ENCODE results near the gene ABCA7.

ABCA7 gene

GRCh38 chr19:1088416-1089010, 48.6 kb downstream of the ABCA7 start:
- no peak for DNase-seq (ENCODE audit: low read depth in 2 of 2)

- DNase-seq (ENCODE audit: low read depth in 2 of 2) = no peak
Observed at GRCh38 chr19:1089126-1089771, 49.3 kb downstream of the ABCA7 start.

GRCh38 chr19:1089891-1090290, 50.0 kb downstream of the ABCA7 start:
- DNase-seq (ENCODE audit: low read depth in 2 of 2) = no peak

DNA sequence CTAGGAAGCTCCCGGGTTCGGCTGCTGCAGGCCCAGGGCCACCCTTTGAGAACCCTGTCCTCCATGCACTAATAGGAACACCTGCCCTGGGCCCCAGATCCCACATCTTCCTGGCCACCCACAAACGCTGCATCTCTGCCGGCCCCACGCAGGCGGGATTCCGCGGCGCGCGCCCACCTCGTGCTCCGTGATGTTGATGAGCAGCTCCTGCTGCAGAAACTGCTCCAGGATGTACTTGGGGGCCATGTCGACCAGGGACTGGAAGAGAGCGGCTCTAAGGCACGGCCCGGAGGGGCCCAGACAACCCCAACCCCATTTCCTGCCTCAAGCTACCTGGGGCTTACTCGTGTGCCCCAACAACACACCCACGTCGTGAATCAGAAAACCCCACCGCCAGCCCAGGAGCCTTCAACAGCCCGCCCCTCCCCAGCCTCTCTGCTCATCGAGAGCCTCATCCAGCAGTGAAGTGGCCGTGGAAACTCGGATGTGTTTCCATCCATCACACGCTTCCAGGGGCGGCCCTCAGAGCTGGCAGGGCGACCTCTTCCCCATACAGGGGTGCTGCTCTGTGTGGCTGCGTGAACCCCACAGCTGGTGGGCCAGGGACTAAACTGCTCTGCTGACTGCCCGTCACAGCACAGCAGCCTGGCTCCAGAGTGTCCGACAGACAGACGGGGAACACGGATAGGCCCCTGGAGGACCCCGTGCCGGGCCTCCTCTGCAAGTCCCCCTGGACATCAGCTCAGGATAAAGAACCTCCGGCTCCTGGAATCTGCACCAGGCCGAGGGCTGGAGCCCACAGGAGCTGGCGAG, 51.0 kb downstream of the ABCA7 start:
- DNase-seq (ENCODE audit: low read depth in 2 of 2) = no peak

DNA sequence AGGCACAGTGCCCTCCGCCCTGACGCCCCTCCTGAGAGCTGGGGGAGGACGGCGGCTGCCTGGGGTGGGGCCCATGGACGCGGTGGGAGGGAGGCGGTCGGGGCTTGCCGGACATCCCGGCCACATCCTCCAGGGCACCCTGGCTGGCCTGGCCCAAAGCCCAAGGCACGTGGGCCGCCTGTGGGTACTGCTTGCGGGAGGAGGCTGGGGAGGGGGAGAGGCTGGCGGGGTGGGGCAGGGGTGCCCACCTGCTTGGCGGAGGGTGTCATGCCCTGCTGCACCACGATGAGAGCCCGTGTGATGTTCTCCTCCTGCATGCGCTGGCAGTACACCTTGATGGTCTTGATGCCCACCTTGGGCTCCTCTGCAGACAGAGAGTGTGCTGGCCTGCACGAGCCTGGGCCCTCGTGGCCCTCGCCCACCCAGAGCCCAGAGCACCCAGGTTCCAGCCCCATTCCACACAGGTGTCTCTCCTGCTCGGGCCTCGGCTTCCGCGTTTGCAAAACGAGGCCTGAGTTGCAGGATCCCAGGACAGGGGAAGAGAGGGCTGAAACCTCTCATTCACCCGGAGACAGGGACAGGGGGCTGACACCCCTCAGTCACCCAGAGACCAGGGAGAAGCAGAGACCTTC, 51.8 kb downstream of the ABCA7 start:
- DNase-seq (ENCODE audit: low read depth in 2 of 2) = no peak

- no peak for DNase-seq (ENCODE audit: low read depth in 2 of 2)
Observed at GRCh38 chr19:1093330-1093729, 53.4 kb downstream of the ABCA7 start.

DNA sequence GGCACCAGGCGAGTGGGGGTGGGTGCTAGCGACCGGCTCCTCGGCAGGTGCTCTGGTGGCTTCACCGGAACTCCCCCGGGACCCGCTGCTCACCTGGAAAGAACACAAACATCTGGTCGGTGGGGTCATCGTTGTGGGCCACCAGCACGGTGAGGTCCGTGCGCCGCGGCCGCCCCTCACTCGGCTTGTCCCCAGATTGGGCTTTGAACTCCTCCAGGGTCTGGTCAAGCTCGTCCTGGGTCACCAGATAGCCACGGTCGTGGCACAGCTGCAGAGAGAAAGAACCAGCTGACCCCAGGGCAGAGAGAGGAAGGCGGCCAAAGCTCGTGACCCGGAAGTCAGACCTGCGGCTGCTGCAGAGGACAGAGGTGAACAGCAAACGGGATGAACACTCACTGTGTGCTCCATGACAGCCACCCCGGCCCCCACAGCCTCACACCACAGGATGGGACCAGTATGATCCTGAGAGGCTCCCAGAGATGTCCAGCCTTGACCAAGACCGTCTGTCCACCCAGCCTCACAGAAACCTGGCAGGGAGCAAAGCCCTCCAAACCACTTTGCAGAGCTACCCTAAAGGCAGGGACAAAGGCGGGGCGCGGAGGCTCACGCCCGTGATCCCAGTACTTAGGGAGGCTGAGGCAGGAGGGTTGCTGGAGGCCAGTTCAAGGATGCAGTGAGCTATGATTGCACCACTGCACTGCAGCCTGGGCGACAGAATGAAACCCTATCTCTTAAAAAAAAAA, 54.1 kb downstream of the ABCA7 start:
- no peak for DNase-seq (ENCODE audit: low read depth in 2 of 2)

DNA sequence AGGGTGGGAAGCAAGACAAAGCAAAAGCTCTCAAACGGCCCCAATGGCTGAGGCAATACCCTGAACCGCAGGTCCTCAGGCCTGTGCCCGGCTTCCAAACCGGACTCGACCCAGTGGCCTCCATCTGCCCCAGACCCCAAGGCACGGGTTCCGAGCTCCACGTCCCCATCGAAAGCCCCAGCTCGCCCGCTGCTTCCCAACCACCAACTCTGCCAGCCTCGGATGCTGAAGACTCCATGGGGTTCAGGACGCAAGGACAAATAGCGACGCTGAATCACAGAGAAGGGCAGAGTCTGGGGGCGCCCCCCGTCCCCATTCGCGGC, 54.7 kb downstream of the ABCA7 start:
- no peak for DNase-seq (ENCODE audit: low read depth in 2 of 2)

DNA sequence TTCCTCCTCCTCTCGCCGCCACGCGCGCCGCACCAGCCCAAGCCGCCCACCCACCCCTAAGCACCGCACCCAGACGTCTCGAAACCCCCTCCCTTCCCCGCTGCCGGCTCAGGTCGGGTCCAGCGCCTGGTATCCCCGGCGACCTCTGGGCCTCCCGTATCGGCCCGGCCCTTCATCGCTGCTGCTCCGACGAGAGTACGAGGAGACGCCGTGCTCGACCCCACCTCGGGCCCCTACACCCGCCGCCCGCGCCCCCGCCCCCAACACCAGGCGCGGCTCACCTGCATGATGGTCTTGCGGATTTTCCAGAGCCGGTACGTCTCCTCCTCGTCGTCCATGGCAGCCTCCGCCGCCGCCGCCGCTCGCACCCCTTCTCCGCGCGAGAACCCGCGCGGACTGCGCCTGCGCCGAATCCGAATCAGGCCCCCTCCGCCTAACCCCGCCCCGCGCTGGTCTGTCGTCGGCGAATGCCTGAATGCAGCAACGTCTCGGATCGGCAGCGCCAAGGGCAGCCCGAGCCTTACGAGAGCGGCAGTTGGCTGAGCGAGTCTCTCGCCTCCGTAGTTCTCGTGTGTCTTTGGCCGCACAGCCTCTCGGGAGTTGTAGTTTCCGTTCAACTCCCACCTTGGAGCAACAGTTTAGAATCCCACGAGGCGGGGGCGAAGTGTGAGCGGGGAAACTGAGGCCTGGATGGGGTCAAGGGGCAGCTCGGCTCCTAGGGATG, 55.2 kb downstream of the ABCA7 start, which contains the start of gene POLR2E:
POLR2E (minus strand) TSS at position 398 of the 724 bp plus-strand sequence; CDS start at position 338, 60 bp downstream.
- peak; percentile 96 for DNase-seq (ENCODE audit: low read depth in 2 of 2)

GRCh38 chr19:1097810-1098176, 57.9 kb downstream of the ABCA7 start:
- no peak for DNase-seq (ENCODE audit: low read depth in 2 of 2)

DNA sequence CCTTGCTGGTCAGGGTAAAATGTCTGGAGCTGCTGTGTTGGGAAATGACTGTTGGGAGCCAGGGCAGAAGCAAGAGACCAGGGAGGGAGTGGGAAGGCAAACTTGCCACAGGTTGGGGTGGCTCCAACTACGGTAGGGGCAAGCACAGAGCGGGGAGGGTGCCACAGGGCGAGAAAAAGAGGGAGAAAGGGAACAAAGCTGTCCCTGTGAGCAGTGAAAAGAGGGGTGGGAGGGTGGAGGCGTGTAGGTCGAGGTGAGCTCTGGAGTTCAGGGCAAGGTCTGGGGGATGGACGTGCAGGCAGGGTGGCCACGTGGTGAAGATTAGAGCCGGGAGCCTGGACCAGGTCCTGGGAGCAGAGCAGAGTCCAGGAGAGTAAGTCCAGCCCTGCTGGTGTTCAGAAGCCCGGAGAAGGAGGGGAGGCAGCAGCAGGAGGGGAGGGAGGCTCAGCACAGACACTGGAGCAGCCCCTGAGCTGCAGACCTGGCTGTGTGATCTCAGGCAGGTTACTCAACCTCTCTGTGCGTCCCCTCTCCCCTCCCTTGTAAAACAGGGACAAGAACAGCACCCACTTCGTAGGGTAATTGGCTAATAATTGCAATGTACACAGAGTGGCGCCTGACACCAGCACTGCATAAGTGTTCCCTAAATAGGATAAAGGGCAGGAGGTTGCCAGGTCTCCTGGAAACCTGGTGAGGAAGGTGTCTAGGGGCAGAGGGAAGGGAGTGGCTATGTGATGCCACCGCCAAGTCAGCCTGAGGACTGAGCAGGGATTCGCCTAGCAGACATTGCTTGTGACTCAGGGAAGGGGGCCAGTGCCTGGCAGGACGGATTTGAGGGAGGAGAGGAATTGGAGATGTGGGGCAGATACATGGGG, 58.5 kb downstream of the ABCA7 start:
- no peak for DNase-seq (ENCODE audit: low read depth in 2 of 2)

DNA sequence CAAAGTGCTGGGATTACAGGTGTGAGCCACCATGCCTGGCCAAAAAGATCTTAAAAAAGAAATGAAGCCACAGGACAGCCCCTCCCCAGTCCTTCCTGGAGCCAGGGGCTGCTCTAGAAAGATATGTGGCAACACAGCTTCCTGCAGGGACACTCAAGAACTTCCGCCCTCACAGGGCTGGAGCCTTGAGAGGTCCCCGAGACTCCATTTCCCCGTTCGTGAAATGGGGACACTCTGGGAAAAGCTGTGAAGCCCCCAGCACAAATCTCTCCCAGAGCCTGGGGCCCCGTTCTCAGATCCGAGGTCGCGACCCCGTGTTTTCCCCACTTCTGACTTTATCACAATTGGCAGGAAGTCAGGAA, 61.4 kb downstream of the ABCA7 start:
- no peak for DNase-seq (ENCODE audit: low read depth in 2 of 2)

- DNase-seq (ENCODE audit: low read depth in 2 of 2) = peak; percentile 43 to 45
Observed at GRCh38 chr19:1102407-1103131, 62.7 kb downstream of the ABCA7 start.

GRCh38 chr19:1103132-1103707, 63.3 kb downstream of the ABCA7 start:
- no peak for DNase-seq (ENCODE audit: low read depth in 2 of 2)

- peak; percentile 96 to 97 for DNase-seq (ENCODE audit: low read depth in 2 of 2)
Observed at GRCh38 chr19:1103708-1104310, 63.9 kb downstream of the ABCA7 start, which contains the start of gene GPX4. Gene GPX4 (plus strand): TSS chr19:1103994. CDS start chr19:1104044, 50 bp downstream.

DNA sequence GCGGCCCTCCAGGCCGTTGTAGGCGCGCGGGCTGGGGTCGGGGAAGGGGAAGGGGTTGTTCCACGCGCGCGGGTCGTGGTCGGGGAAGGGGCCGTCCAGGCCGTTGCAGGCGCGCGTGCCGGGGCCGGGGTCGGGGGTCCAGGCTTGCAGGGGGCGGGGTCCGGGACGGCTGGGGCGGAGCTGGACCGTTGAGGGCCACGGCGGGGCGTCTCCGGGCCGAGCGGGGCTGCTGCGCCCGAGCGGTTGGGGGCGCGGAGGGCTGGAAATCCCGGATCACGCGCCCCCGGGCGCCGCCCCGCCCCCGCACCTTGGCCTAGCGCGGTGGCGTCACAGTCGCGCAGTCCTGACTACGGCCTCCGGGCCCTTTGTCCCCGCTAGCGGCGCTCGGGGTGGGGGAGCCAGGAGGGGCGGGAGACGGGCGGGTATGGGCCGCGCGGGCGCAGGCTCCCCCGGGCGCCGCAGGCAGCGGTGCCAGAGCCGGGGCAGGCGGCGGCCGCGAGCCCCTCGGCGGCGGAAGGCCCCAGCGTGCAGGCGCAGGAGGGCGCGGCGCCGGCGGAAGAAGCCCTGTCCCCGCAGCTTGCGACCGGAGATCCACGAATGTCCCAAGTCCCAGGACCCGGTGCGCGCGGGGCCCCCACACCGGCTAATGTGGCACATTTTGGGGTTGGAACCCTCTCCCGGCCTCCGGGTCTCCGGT, 64.6 kb downstream of the ABCA7 start:
- DNase-seq (ENCODE audit: low read depth in 2 of 2) = peak; percentile 52 to 61

DNA sequence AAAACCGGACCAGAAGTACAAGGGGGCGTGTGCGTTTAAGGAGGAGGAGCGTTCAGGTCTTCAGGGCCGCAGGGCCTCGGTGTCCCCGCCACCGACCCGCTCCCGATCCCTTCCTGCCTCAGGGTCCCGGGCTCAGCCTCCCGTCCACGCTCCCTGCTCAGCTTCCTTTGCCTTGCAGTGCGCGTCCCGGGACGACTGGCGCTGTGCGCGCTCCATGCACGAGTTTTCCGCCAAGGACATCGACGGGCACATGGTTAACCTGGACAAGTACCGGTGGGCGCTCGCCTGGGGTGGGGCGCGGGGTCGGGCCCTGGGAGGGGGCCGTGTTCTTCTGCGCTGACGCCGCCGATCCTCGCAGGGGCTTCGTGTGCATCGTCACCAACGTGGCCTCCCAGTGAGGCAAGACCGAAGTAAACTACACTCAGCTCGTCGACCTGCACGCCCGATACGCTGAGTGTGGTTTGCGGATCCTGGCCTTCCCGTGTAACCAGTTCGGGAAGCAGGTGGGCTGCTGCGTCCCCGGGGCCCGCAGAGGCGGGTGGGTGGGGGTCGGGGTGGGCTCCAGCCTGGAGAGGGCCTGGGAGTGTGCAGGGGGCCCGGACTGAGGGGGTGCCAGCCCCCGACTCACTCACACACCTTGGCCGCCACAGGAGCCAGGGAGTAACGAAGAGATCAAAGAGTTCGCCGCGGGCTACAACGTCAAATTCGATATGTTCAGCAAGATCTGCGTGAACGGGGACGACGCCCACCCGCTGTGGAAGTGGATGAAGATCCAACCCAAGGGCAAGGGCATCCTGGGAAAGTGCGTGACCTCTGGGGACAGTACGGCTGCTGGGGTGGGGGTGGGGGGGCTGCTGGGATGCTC, 65.3 kb downstream of the ABCA7 start:
- DNase-seq (ENCODE audit: low read depth in 2 of 2) = no peak
